Measurements from ENCODE around the gene UBE2D1.
A peak's percentile ranks its signal among the peaks of the same experiment; 100 is the strongest.

The UBE2D1 gene

DNA sequence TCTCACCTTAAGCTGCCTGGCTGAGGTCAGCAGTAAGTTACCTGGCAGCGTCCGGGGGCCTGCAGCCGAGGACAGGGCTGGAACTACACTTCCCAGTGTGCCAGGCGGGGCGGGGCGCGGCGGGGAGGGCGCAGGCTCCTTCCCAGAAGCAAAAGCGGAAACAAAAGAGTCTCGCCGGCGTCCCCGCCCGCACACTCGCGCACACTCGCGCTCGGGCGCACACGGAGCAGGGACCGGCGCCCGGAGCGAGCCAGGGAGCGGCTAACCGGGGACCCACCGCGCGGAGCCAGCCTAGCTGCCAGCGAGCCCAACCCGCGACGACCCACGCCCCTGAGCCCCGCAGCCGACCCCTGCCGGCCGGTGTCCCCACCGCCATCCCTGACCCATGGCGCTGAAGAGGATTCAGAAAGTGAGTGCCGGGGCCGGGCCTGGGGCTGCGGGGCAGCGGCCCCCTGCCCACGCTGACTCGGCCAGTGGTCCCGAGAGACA is at the start of gene UBE2D1:
UBE2D1 (plus strand) TSS at position 190 of the 489 bp plus-strand sequence; CDS start at position 386, 196 bp downstream.
- DNase-seq (ENCODE audit: low spot score): peak; percentile 77

DNA sequence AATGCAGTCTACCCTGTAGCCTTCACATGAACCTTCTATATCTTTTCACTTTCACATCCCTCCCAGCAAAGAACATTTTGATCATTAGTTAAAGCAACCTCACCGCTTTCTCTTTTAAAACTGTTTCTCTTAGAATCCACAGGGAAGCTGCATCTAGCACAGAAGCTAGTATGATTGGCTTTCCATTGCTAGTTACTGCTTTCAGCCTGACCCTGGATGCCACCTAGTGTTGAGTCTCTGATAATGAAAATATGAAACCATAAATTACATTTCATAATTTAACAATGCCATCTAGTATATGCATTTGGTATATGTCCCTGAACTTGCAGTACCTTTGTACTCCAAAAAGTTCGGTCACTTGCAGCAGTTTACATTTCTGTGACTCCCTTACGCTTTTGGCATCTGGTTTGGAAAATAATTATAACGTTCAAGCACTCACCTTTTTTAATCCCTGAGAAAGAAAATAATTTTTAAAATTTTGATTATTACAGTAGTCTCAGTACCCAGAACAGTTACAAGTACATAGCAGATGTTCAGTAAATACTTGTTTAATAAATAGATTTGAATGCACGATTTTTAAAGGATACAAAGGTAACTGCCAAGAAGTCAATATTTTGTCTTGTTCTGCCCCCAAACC is 43.1 kb upstream of the UBE2D1 start:
- peak; percentile 68 for DNase-seq (ENCODE audit: low spot score)

DNA sequence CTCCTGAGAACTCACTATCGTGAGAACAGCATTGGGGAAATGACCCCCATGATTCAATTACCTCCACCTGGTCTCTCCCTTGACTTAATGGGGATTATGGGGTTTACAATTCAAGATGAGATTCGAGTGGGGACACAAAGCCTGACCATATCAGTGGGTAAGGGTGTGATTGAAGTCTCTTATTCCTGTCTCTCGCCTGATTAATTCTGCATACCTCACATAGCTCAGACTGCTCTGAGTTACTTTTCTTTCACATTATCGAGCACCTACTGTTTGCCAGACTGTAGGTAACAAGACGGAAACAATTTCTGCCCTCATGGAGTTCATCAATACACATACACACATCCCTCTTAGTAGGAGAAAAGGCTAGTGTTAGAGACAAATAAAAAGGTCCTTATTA is 40.8 kb upstream of the UBE2D1 start:
- no peak for DNase-seq (ENCODE audit: low spot score)

DNA sequence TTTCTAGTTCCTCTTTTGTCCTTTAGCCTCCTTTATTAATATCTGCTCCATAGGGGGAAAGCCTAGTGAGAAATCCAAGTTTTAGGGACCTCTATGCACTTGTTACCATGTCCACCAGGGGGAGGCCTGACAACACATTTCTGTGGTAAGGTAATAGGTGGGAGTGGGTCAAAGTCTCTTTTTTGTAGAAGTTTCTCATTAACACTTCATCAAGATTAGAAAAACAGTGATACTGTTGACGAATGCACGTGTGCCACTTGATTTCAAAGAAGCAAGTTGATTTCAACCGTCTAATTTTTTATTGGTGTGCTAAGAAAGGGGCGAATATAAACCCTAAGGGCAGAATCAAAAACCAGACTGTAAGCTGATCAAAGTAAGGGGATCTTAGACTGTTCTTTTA is 35.2 kb upstream of the UBE2D1 start:
- peak; percentile 84 for DNase-seq (ENCODE audit: low spot score)

DNA sequence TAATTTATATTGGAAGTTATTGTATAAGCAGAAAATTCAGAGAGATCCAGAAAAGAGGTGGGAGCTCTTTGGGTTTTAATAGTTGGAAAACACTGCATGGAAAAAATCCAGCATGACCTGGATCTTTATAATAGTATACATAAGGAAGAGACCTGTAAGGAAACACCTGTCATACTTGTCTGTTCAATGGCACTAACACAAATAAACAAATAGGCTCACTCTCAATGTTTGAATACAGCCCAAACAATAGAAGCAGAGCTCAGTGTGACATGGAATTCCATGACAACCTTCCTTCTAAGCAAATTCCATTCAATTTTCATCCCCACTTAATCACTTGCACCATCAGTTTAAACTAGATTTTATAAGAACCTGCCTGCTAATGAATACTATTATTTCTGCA is 34.1 kb upstream of the UBE2D1 start:
- DNase-seq (ENCODE audit: low spot score): no peak

DNA sequence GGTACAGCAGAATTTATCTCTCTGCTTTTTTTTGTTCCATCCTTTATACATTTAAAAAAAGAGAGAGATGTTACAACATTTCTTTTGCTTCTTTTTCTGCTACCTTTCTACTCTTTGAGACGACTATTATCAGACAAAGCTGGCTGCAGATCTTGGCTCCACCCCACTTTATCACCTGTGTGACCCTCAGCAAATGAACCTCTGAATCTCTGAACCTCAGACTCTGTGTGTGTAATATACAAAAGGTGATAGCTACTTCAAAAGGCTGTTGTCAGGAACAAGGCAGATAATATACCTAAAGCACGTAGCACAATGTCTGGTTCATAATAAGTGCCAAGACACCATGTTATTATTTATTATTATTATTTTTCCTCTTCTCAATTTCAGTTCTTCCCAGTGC is 32.6 kb upstream of the UBE2D1 start:
- DNase-seq (ENCODE audit: low spot score): no peak

DNA sequence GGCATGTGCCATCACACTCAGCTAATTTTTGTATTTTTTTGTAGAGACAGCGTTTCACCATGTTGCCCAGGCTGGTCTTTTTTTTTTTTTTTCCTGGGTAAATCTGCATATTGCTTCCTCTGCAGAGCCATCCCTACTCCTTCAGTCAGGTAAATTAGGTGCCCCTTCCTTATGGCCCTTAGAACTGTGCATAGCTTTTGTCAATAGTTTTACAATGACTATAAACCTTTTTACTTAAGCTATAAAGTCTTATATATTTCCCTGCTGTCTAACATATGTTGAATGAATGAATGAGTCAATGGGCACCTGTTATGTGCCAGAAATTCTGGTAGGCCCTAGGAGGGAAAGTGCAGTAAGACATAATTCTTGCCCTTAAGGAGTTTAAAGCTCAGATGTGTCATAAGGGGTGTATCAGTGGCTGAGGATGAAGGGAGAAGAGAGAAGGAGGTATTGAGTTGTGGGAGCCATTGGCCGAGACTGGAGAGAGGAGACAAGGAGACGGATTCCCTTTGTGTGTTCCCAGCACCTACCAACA is 30.6 kb upstream of the UBE2D1 start:
- no peak for DNase-seq (ENCODE audit: low spot score)

DNA sequence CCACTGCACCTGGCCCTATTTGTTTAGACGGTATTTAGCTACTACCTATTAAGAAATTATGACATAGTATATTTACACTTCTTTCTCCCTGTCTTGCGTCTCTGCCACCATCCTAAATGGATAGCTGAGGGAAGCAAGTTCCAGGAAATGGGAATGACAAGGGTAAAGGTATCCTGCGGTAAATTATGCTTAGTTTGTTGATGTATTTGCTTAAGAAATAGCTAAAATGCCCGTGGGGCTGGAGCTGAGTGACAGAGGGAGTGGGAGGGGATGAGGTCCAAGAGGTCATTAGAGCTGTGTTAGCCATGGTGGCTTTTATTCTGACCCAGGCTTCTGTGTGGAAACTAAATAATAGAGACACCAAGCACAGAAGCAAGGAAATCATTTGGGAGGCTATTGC is 29.0 kb upstream of the UBE2D1 start:
- no peak for DNase-seq (ENCODE audit: low spot score)

DNA sequence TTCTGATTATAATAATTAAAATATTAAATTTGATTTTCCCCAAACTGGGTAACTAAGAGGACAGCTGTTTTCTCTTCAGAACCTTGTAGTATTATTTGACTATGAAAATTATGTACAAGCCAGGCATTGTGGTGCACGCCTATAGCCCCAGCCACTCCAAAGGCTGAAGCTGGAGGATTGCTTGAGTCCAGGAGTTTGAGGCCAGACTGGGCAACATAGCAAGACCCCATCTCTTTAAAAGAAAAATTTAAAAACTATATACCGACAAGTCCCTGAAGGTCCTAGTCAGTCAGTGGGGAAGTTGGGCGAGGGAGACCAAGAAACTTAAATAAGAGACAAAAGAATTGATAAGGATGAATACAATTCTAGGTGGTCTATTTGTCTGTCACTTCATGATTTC is 27.1 kb upstream of the UBE2D1 start:
- DNase-seq (ENCODE audit: low spot score): no peak

DNA sequence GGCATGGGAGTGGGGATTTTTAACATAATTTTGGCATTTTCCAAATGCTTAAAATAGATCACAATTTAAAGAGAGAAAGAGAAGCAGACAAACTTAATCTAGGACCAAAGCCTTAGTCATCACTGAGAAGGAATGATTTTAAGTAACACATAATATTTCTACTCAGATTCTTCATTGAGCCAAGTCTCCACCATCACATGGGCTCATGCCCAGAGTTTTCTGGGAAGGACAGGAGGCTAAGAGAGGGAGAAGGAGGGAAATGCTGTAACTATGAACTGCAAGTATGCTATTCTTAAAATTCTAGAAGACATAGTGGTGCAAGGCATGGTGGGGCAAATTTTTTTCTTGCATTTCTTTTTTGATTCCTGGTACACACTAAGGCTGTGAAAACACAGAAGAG is 23.8 kb upstream of the UBE2D1 start:
- DNase-seq (ENCODE audit: low spot score): no peak

DNA sequence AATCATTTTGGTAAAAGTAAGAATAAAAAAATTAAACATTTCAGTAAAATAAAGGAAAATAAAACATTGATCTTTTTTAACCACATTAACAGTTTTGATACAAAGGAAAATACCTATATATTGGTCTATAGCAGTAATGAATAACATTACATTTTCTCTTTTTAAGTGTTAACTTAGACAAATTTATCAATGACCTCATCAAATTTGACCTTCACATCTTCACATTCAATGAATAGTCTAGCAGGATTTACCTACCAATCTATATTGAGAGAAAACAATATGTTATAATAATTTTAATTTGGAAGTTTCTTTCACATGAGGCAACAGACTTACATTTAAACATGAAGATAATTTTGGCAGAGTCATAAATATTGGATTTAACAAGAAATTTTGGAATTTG is 17.9 kb upstream of the UBE2D1 start:
- DNase-seq (ENCODE audit: low spot score): no peak

DNA sequence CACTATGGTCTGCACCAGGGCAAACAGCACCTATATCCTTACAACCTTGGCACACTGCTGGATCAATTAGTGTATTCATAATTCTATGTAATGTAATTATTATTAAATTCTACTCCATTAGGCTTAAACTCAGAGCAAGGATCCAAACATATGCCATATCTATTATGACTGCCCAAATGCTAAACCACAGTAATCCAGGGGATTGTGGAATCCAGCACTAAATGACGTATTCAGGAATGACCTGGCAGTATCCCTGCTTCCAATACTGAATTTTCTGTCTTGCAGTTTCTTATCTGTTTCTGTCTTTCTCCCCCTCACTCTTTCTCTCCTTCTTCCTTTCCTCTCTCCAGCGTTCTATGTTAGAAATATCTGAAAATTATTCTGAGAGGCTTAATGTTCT is 16.5 kb upstream of the UBE2D1 start:
- no peak for DNase-seq (ENCODE audit: low spot score)

DNA sequence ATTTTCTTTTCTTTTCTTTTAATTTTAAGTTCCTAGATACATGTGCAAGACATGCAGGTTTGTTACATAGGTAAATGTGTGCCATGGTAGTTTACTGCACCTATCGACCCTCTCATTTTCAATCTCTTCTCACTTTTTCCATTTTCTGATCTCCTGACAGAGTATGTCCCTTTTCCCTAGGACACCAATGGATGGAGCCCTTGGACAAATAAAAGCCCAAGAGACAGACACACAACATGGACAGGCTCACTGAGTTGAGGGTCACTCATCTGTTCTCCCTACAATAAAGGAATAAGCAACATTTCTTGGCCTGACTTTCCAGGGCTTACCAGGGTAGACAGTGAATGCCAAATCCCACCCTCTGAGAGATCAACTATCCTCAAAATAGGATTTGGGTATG is 15.2 kb upstream of the UBE2D1 start:
- DNase-seq (ENCODE audit: low spot score): no peak

DNA sequence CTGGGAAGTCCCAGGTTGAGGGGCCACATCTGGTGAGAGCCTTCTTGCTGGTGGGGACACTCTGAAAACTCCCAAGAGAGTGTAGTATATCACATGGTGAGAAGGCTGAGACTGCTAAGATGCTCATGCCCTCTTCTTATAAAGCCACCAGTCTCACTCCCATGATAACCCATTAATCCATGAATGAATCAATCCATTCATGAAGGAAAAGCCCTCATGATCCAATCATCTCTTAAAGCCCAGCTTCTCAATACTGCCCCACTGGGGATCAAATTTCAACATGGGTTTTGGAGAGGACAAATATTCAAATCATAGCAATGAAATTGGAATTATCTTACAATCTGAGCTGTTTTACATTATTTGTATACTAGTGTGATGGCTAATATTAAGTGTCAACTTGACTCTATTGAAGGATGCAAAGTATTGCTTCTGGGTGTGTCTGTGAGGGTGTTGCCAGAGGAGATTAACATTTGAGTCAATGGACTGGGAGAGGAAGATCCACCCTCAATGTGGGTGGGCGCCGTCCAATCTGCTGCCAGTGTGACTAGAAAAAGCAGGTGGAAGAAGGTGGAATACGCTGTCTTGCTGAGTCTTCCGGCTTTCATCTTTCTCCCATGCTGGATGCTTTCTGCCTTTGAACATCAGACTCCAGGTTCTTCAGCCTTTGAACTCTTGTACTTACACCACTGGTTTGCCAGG is 14.3 kb upstream of the UBE2D1 start:
- DNase-seq (ENCODE audit: low spot score): no peak

DNA sequence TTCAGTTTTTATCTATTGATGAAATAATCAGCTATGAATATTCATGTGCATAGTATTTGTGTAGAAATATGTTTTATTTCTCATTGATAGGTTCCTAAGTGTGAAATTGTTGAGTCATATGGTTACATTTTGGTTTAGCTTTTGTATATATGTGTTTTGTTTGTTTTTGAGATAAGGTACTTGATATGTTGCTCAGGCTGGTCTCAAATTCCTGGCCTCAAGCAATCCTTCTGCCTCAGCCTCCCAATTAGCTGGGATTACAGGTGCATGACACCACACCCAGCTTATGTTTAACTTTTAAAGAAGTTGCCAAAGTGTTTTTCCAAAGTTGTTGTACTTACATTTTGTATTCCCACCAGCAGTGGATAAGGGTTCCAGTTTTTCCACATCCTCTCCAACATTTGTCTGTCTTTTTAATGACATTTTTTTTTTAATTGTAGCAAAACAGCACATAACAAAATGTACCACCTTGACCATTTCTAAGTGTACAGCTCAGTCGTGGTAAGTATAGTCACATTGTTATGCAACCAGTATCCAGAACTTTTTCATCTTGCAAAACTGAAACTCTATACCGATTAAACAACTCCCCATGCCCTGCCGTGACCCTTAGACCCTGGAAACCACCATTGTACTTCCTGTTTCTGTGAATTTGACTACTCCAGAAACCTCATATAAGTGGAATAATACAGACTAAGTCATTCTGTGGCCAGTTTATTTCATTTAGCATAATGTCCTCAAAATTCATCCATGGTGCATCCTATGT is 12.6 kb upstream of the UBE2D1 start:
- DNase-seq (ENCODE audit: low spot score): peak; percentile 29

DNA sequence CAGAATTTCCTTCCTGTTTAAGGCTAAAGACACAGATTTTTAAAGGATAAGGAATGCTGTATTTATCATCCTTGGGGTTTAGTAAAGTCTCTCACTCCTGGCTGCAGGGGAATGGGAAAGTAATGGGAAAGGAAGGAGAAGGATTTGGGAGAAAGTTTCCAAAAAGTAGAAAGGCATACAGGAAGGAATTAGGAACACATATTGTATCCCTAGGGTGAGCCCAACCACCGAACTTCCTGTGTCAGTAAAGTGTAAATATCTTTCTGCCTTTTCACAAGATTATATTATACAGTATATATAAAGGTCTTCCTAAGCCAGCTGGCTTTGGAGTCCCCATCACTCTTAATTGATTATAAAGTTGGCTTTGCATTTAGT is 12.0 kb upstream of the UBE2D1 start:
- no peak for DNase-seq (ENCODE audit: low spot score)

DNA sequence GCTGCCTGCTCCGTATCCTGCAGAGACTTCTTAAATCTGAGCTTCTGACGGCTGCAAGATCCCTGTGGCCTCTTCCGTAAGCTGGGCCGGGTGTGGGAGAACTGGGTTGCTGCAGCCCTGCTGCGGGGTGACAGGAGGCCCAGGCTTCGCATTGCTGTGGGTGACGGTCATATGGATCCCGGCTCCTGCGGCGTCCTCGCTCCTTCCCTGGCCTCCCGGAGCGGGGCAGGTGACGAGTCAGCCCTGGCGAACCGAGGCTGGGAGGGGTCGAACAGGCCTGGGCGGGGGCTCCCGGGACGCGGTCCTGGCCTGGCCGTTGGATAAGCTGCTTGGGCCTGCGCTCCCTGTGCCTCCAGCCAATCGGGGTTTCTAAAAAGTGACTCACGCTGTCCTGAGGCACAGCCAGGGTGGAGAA is 7.8 kb upstream of the UBE2D1 start:
- no peak for DNase-seq (ENCODE audit: low spot score)

DNA sequence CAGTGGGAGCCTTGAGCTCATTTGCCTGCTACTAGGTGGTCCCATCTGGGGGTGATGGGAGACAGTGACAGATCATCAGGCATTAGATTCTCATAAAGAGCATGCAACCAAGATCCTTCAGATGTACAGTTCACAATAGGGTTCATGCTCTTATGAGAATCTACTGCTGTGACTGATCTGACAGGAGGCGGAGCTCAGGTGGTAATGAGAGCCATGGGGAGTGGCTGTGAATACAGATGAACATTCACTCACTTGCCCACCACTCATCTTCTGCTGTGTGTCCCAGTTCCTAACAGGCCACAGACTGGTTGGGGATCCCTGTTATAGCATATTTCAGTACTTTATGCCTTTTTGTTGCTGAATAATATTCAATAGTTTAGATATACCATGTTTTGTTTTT is 6.6 kb upstream of the UBE2D1 start:
- no peak for DNase-seq (ENCODE audit: low spot score)

DNA sequence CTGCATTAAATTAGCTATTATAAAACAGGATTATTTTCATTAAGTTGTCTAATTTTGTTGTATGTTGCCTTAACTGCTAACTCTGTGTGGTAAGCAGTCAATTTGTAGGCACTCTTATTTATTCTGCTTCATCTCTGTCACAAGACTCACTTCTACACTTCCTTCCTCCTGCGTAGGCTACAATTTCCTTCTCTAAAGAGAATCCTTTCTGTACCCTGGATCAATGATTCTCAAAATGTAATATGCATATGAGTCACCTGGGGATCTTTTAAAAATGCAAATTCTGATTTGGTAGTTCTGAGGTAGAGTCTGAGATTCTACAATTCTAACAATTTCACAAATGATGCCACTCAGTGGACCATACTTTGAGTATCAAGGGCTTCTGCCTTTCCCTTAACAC is 4.4 kb upstream of the UBE2D1 start:
- no peak for DNase-seq (ENCODE audit: low spot score)

DNA sequence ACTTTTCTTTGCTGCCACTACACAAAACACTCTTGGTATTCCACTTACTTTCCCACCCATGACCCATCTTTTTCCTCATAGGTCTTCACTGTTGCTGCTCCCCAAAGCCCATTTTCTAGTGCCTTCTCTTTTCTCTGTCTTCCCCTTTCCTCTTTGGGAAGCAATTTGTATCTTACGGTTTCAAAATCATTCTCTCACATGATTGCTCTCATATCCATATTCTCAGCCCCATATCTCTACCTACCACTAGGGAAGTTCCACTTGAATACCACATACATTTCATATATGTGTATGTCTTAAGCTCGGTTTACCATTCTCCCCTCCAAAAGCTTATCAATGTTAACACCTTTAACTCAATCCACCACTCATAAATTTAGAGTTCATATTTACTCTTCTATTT is 3.2 kb upstream of the UBE2D1 start:
- no peak for DNase-seq (ENCODE audit: low spot score)

DNA sequence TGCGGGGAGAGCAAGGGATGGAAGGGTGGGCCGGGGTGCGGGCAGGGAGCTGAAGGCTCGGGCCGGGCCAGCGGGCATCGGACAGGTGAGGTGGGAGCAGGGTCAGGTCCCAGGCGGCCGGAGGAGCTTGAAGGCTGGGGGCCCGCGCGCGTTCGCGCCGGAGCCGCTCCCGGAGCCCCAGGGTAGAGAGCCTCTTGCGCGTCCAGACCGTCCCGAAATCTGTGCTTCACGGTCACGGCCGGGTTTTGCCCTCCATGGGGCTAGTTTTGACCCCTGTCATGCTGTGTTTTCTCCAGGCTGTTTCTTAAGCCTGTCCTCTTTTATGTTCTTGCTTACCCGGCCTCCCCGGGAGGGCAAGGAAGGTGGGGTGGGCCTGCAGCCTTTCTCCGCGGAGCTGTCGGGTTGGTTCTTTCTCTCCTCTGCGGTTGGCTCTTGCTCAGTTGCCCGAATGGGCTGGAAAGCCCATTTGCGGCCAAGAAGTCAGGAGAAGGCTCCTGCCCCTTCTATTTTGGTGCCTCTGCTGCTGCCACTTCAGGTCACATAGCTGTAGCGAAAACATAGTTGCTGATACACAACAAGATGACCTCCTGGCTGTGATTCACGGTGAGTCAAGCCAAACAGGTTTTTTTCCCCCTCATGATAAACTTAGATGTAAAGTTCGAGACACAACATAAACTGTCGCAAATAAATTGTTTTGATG is 650 bp downstream of the UBE2D1 start:
- DNase-seq (ENCODE audit: low spot score): peak; percentile 20

DNA sequence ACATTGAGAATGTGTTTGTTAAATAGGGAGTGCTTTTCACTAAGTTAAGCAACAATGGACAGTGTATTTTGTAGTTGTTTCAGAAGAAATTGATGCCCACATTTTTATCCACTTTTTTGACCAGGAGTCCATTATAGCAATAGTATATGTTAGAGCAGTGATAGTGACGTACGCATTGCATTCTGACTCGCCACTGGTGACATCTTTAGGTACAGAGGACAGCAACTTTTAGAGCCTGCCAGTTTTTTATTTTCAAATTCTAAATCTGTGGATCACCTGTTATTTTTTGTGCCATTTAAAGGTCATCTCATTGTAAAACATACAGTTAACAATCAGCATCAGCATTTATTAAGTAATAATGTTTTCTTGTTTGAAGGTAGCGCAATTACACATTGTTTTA is 1.4 kb downstream of the UBE2D1 start:
- DNase-seq (ENCODE audit: low spot score): no peak
